Chondrocyte (in vitro differentiated cells): Measurements from ENCODE around the gene WDR73. TPM values are rescaled to one million over a fixed set of nuclear protein-coding genes. Genes with fewer than 3 reads are reported as not detected.

Experiments
- DNase-seq: peaks from one replicate; pipeline ENCODE4 v3.0.0; 2021; ENCODE audit warnings: mixed read lengths, low spot score
- H3K27ac Mint-ChIP-seq: one replicate; pipeline ENCODE4 v1.8.0; 2021; ENCODE audit warnings: mild to moderate bottlenecking, moderate library complexity, mixed read lengths; ENCODE audit not compliant: unreplicated experiment
- H3K27me3 Mint-ChIP-seq: 2 replicates; pipeline ENCODE4 v1.8.0; 2021; ENCODE audit warnings: low read depth, mixed read lengths
- H3K36me3 Mint-ChIP-seq: 2 replicates; pipeline ENCODE4 v1.8.0; 2021; ENCODE audit warnings: low read depth, mixed read lengths
- H3K4me1 Mint-ChIP-seq: 2 replicates; pipeline ENCODE4 v1.8.0; 2021; ENCODE audit warnings: low read depth, mild to moderate bottlenecking, mixed read lengths
- H3K4me3 Mint-ChIP-seq: one replicate; pipeline ENCODE4 v1.8.0; 2021; ENCODE audit warnings: mild to moderate bottlenecking, moderate library complexity, mixed read lengths; ENCODE audit not compliant: unreplicated experiment
- H3K9me3 Mint-ChIP-seq: 2 replicates; pipeline ENCODE4 v1.8.0; 2021; ENCODE audit warnings: low read depth, mixed read lengths
- CTCF ChIP-seq: fragments of 200-600 bp; sonication (generic); IDR thresholded peaks from 2 replicates; pipeline ENCODE4 v1.5.0; 2021; ENCODE audit warnings: antibody characterized with exemption, mild to moderate bottlenecking, moderate library complexity
- total RNA-seq: library from RNA; stranded (reverse); gene quantifications from 3 replicates; pipeline ENCODE4 v1.2.1, GENCODE V29; 2021

Gene WDR73
- total RNA-seq, 1 donor from 2014 or later = 17.0 TPM

- peak; percentile 30 for TF ChIP-seq CTCF
- DNase-seq = no peak
These were observed 16.0 kb downstream of the WDR73 start for GRCh38 chr15:84638103-84638502.

GRCh38 chr15:84634228-84634837, 19.8 kb downstream of the WDR73 start:
- H3K4me1 Mint-ChIP-seq = peaks cover 41% of the 10 kb centered on the region
- H3K9me3 Mint-ChIP-seq = no peaks in the 10 kb centered on the region
- no peak for TF ChIP-seq CTCF
- H3K4me3 Mint-ChIP-seq = peak overlapping the region; percentile 66
- H3K27ac Mint-ChIP-seq = peak overlapping the region; percentile 8
- H3K27me3 Mint-ChIP-seq = no peaks in the 10 kb centered on the region
- no peak for DNase-seq
- peaks cover 12% of the 10 kb centered on the region for H3K36me3 Mint-ChIP-seq

More at GRCh38 chr15:84638103-84638502, 16.0 kb downstream of the WDR73 start:
- Mint-ChIP-seq H3K27ac (peak overlapping the region; percentile 18), H3K27me3 (no peaks in the 10 kb centered on the region), H3K36me3 (peaks cover 23% of the 10 kb centered on the region), H3K9me3 (no peaks in the 10 kb centered on the region), H3K4me1 (peaks cover 17% of the 10 kb centered on the region), H3K4me3 (no peak overlapping the region)

- H3K27ac Mint-ChIP-seq = peak overlapping the region; percentile 97
- peak overlapping the region; percentile 87 for H3K4me3 Mint-ChIP-seq
- no peaks in the 10 kb centered on the region for H3K9me3 Mint-ChIP-seq
- peaks cover 41% of the 10 kb centered on the region for H3K4me1 Mint-ChIP-seq
- no peaks in the 10 kb centered on the region for H3K27me3 Mint-ChIP-seq
- peaks cover 8% of the 10 kb centered on the region for H3K36me3 Mint-ChIP-seq
- DNase-seq = no peak
- peak; percentile 20 for TF ChIP-seq CTCF
These were observed 20.5 kb downstream of the WDR73 start for GRCh38 chr15:84633311-84634227.

- no peak for DNase-seq
- Mint-ChIP-seq H3K27me3 (no peaks in the 10 kb centered on the region), H3K36me3 (peaks cover 1% of the 10 kb centered on the region), H3K4me1 (peaks cover 41% of the 10 kb centered on the region), H3K27ac (peak overlapping the region; percentile 97), H3K9me3 (no peaks in the 10 kb centered on the region), H3K4me3 (peak overlapping the region; percentile 87)
- no peak for TF ChIP-seq CTCF
These were observed 22.3 kb downstream of the WDR73 start for GRCh38 chr15:84631706-84632272.

- no peak for TF ChIP-seq CTCF
- DNase-seq = no peak
- no peaks in the 10 kb centered on the region for H3K9me3 Mint-ChIP-seq
- H3K27ac Mint-ChIP-seq = no peak overlapping the region
- no peak overlapping the region for H3K4me3 Mint-ChIP-seq
- H3K36me3 Mint-ChIP-seq = peaks cover 6% of the 10 kb centered on the region
- H3K27me3 Mint-ChIP-seq = no peaks in the 10 kb centered on the region
- H3K4me1 Mint-ChIP-seq = peaks cover 26% of the 10 kb centered on the region
These were observed 25.1 kb downstream of the WDR73 start for GRCh38 chr15:84629033-84629432.
